ENCODE measurements around the gene ACE. TPM values are rescaled to one million over a fixed set of nuclear protein-coding genes. Genes with fewer than 3 reads are reported as not detected.

ACE gene
- polyA plus RNA-seq, 1 donor (not counting 4 experiments of a cell fraction or from before 2014, with no cell fraction given) = 0.07 TPM

DNA sequence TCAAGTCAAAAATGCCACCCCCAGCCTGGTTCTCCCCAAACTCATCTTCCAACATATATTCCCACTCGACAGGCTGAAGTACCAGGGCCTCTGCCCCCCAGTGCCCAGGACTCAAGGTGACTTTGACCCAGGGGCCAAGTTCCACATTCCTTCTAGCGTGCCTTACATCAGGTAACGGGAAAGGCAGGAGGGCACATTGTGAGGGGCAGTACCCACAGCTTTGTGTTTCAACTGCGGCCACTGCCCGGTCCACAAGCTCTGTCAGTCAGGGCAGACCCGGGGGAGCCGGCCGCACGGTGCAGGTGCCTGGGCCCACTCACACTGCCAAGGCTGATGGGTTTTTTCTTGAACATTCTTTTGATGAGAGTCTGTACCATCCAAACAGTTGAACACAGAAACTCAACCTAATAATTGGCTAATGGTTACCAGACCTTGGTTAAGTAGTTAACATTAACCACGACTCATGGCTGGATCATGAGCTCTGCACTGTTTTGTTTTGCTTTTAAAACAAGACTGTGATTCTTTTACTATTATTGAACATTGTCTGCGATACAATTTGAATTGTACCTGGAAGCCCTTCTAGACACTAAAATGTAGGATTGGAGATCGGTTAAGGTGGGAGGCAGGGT, 17.6 kb downstream of the ACE start:
- dilution Hi-C loops (cut with MboI; ENCODE audit: extremely low pct_ligation_motif_present, low sequenced_read_pairs) = no loop called here
- no peaks in the 10 kb centered on the region for H4K20me1 ChIP-seq (ENCODE audit: control insufficient read depth, extremely low read depth, insufficient read depth, low read length)

GRCh38 chr17:63495491-63495890, 18.6 kb downstream of the ACE start:
- Histone ChIP-seq H3K4me1 (ENCODE audit: control insufficient read depth, extremely low read depth, insufficient read depth, low read length) (no peaks in the 10 kb centered on the region), H3K9ac (ENCODE audit: control insufficient read depth, extremely low read depth, insufficient read depth, low read length) (no peak overlapping the region), H3K27ac (ENCODE audit: control insufficient read depth, insufficient read depth, low read length) (no peak overlapping the region), H4K20me1 (ENCODE audit: control insufficient read depth, extremely low read depth, insufficient read depth, low read length) (no peaks in the 10 kb centered on the region), H3K27me3 (ENCODE audit: control insufficient read depth, extremely low read depth, insufficient read depth, low read length) (peaks cover 22% of the 10 kb centered on the region), H2AFZ (ENCODE audit: control insufficient read depth, low read length) (no peak overlapping the region), H3K4me3 (ENCODE audit: control insufficient read depth in 2 of 3, extremely low read depth in 1 of 3, insufficient read depth in 2 of 3, low read depth in 1 of 3, low read length in 3 of 3) (no peak overlapping the region), H3K9me3 (ENCODE audit: control insufficient read depth, low read depth, low read length) (no peaks in the 10 kb centered on the region), H3K79me2 (ENCODE audit: control insufficient read depth, insufficient read depth, low read length) (no peaks in the 10 kb centered on the region), H3K9me1 (ENCODE audit: control insufficient read depth, extremely low read depth, insufficient read depth, low read length) (no peaks in the 10 kb centered on the region), H3K4me2 (ENCODE audit: control insufficient read depth, extremely low read depth, insufficient read depth, low read depth, low read length) (no peak overlapping the region), H3K36me3 (ENCODE audit: control insufficient read depth in 2 of 2, extremely low read depth in 1 of 2, insufficient read depth in 2 of 2, low read length in 2 of 2) (no peaks in the 10 kb centered on the region)
- FAIRE-seq = no peak
- no peak for DNase-seq (ENCODE audit: low read depth, low spot score)
- TF ChIP-seq CTCF (optimal IDR thresholded peaks at IDR 0.05 in 1 of 3, IDR thresholded peaks at IDR 0.05 in 1 of 3, conservative IDR thresholded peaks at IDR 0.05 in 1 of 3; ENCODE audit: extremely low read depth in 1 of 3, insufficient read depth in 2 of 3, low read length in 3 of 3) = no peak
- no peak for TF ChIP-seq EZH2 (IDR thresholded peaks at IDR 0.05; ENCODE audit: low read length)
- dilution Hi-C loops (cut with MboI; ENCODE audit: extremely low pct_ligation_motif_present, low sequenced_read_pairs) = no loop called here

More for the DNA sequence above, 17.6 kb downstream of the ACE start:
- Histone ChIP-seq H3K9me3 (ENCODE audit: control insufficient read depth, low read depth, low read length) (no peaks in the 10 kb centered on the region), H3K4me1 (ENCODE audit: control insufficient read depth, extremely low read depth, insufficient read depth, low read length) (no peaks in the 10 kb centered on the region), H3K36me3 (ENCODE audit: control insufficient read depth in 2 of 2, extremely low read depth in 1 of 2, insufficient read depth in 2 of 2, low read length in 2 of 2) (no peaks in the 10 kb centered on the region), H3K27ac (ENCODE audit: control insufficient read depth, insufficient read depth, low read length) (no peak overlapping the region), H3K4me3 (ENCODE audit: control insufficient read depth in 2 of 3, extremely low read depth in 1 of 3, insufficient read depth in 2 of 3, low read depth in 1 of 3, low read length in 3 of 3) (no peak overlapping the region), H2AFZ (ENCODE audit: control insufficient read depth, low read length) (no peak overlapping the region), H3K4me2 (ENCODE audit: control insufficient read depth, extremely low read depth, insufficient read depth, low read depth, low read length) (no peak overlapping the region), H3K79me2 (ENCODE audit: control insufficient read depth, insufficient read depth, low read length) (no peaks in the 10 kb centered on the region), H3K9me1 (ENCODE audit: control insufficient read depth, extremely low read depth, insufficient read depth, low read length) (no peaks in the 10 kb centered on the region), H3K27me3 (ENCODE audit: control insufficient read depth, extremely low read depth, insufficient read depth, low read length) (peaks cover 21% of the 10 kb centered on the region), H3K9ac (ENCODE audit: control insufficient read depth, extremely low read depth, insufficient read depth, low read length) (no peak overlapping the region)
- no peak for TF ChIP-seq EZH2 (IDR thresholded peaks at IDR 0.05; ENCODE audit: low read length)
- TF ChIP-seq CTCF (optimal IDR thresholded peaks at IDR 0.05 in 1 of 3, IDR thresholded peaks at IDR 0.05 in 1 of 3, conservative IDR thresholded peaks at IDR 0.05 in 1 of 3; ENCODE audit: extremely low read depth in 1 of 3, insufficient read depth in 2 of 3, low read length in 3 of 3) = no peak
- no peak for DNase-seq (ENCODE audit: low read depth, low spot score)
- FAIRE-seq = no peak
